H1 (cell line): ENCODE data around the gene ZNF432. TPM values are rescaled to one million over a fixed set of nuclear protein-coding genes. Genes with fewer than 3 reads are reported as not detected.

Experiments used
- polyA plus RNA-seq, 7 experiments: library from polyadenylated mRNA; depleted of rRNA in 3 of 7; stranded (reverse) in 5 of 7; unstranded in 2 of 7; fragments of >200 nt in 5 of 7; fragments of 200-250 nt in 2 of 7; gene quantifications; 1 replicate in 5 of 7; 2 replicates in 1 of 7; 4 replicates in 1 of 7; pipeline versions ENCODE4 v1.2.1 to v1.2.3, GENCODE V29; 2011 to 2013; ENCODE audit warnings: missing spikeins in 2 of 7, mixed read lengths in 2 of 7
- total RNA-seq: library from RNA; stranded (reverse); fragmentation: NEBNext Ultra II Directional; extraction: Animal tissue kit (Norgen Biotek cat#: 25700); gene quantifications from 2 replicates; pipeline ENCODE4 v1.2.1, GENCODE V29; 2021

The ZNF432 gene
- total and polyA plus RNA-seq, 2 of the 8 experiments (the other 6 are each of a cell fraction or from before 2014, with no cell fraction given) = 2.0 to 8.3 TPM

Other genes with a start within 250 kb of the ZNF432 start
- 14.9 and 19.3 TPM in 2 replicates for gene ZNF577, start 160.9 kb downstream of the ZNF432 start, total RNA-seq
- gene ZNF577, start 160.9 kb downstream of the ZNF432 start, polyA plus RNA-seq (2011; rRNA removed) = 11.5 and 13.8 TPM in 2 replicates
- 44.0 and 51.7 TPM in 2 replicates for gene ZNF649, start 143.8 kb downstream of the ZNF432 start, total RNA-seq
- 13.3 and 24.7 TPM in 2 replicates for gene ZNF649, start 143.8 kb downstream of the ZNF432 start, polyA plus RNA-seq (2011; rRNA removed)
- gene ZNF613, start 121.4 kb downstream of the ZNF432 start, total RNA-seq = 7.5 and 14.2 TPM in 2 replicates
- 3.8 and 4.7 TPM in 2 replicates for gene ZNF613, start 121.4 kb downstream of the ZNF432 start, polyA plus RNA-seq (2011; rRNA removed)
- 5.3 and 6.2 TPM in 2 replicates for gene ZNF350, start 62.0 kb downstream of the ZNF432 start, total RNA-seq
- gene ZNF350, start 62.0 kb downstream of the ZNF432 start, polyA plus RNA-seq (2011; rRNA removed) = 1.7 and 1.8 TPM in 2 replicates
- gene ZNF615, start 40.6 kb downstream of the ZNF432 start, total RNA-seq = 7.5 and 9.6 TPM in 2 replicates
- gene ZNF615, start 40.6 kb downstream of the ZNF432 start, polyA plus RNA-seq (2011; rRNA removed) = 1.9 and 2.8 TPM in 2 replicates
- 18.2 and 18.7 TPM in 2 replicates for gene ZNF614, start 20.5 kb downstream of the ZNF432 start, total RNA-seq
- 3.3 and 4.7 TPM in 2 replicates for gene ZNF614, start 20.5 kb downstream of the ZNF432 start, polyA plus RNA-seq (2011; rRNA removed)
- gene ZNF841, start 46.9 kb upstream of the ZNF432 start, total RNA-seq = 17.4 and 17.9 TPM in 2 replicates
- gene ZNF841, start 46.9 kb upstream of the ZNF432 start, polyA plus RNA-seq (2011; rRNA removed) = 4.1 and 5.1 TPM in 2 replicates
- gene ZNF616, start 91.1 kb upstream of the ZNF432 start, total RNA-seq = 40.2 and 40.5 TPM in 2 replicates
- gene ZNF616, start 91.1 kb upstream of the ZNF432 start, polyA plus RNA-seq (2011; rRNA removed) = 3.5 and 5.7 TPM in 2 replicates
- gene ZNF836, start 122.8 kb upstream of the ZNF432 start, total RNA-seq = 27.2 and 31.9 TPM in 2 replicates
- 5.6 and 6.8 TPM in 2 replicates for gene ZNF836, start 122.8 kb upstream of the ZNF432 start, polyA plus RNA-seq (2011; rRNA removed)
- gene PPP2R1A, start 141.2 kb upstream of the ZNF432 start, total RNA-seq = 378 and 382 TPM in 2 replicates
- gene PPP2R1A, start 141.2 kb upstream of the ZNF432 start, polyA plus RNA-seq (2011; rRNA removed) = 380 and 428 TPM in 2 replicates
- gene ZNF766, start 220.7 kb upstream of the ZNF432 start, total RNA-seq = 31.9 and 34.6 TPM in 2 replicates
- gene ZNF766, start 220.7 kb upstream of the ZNF432 start, polyA plus RNA-seq (2011; rRNA removed) = 4.5 and 8.3 TPM in 2 replicates
- gene ZNF480, start 248.3 kb upstream of the ZNF432 start, total RNA-seq = 27.5 and 32.9 TPM in 2 replicates
- 1.2 and 3.4 TPM in 2 replicates for gene ZNF480, start 248.3 kb upstream of the ZNF432 start, polyA plus RNA-seq (2011; rRNA removed)